Measurements from ENCODE around the gene ANKMY1. TPM values are rescaled to one million over a fixed set of nuclear protein-coding genes. Genes with fewer than 3 reads are reported as not detected.

Gene ANKMY1
- total and polyA plus RNA-seq, 2 of the 8 experiments (the other 6 are each of a cell fraction or from before 2014, with no cell fraction given): 4.5 to 4.8 TPM

DNA sequence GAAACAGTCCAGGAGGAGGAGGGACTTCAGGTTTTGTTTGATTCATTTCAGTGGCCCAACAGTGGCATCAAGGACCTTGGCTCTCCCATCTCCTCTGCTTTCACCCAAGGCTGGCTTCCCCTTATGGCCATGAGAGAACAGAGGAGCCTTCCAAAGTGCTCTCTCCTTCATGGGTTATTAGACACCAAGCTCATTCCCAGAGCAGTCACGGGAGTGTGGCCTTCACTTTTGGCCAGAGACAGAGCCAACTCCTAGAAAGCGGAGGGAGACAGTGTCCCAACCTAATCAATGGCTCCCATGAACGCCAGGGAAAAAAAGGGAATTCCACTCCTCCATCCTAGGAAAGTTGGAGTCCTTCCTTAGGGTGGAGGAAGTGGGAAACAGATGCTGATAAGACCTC is 1.5 kb upstream of the ANKMY1 start (continued):
- TF ChIP-seq KDM4A (IDR thresholded peaks at IDR 0.05; ENCODE audit: low read depth, low read length, severe bottlenecking) (no peak), CBX8 (IDR thresholded peaks at IDR 0.05; ENCODE audit: borderline replicate concordance, low read depth, low read length) (no peak)
